Activated CD4-positive, alpha-beta T cell treated with anti-CD3 and anti-CD28 coated beads, Interleukin-2, amount 50 U/mL, for 24 hours (primary cell): Measurements from ENCODE around the gene STX1B.
"Not testable (repeated sequence)": the region's sequence is repeated elsewhere in the genome, so short reads cannot be mapped to it uniquely, and the experiment has no call there.

ENCODE experiments used
- DNase-seq, 2 donors: peaks; one replicate each; pipeline ENCODE4 v3.0.0-alpha.2; 2020; ENCODE audit warnings: low read depth in 1 of 2, low spot score in 1 of 2

STX1B gene

GRCh38 chr16:31016018-31016417 is 5.6 kb upstream of the STX1B start:
- DNase-seq, result no peak

GRCh38 chr16:31013292-31013691 is 2.9 kb upstream of the STX1B start:
- DNase-seq, result not testable (repeated sequence)

GRCh38 chr16:31011815-31012214 is 1.4 kb upstream of the STX1B start:
- not testable (repeated sequence) for DNase-seq

GRCh38 chr16:31009894-31010584 is 399 bp downstream of the STX1B start:
- DNase-seq, result no peak

GRCh38 chr16:31009120-31009519 is 1.3 kb downstream of the STX1B start:
- DNase-seq, result no peak

GRCh38 chr16:31008551-31008950 is 1.9 kb downstream of the STX1B start:
- DNase-seq, result no peak

GRCh38 chr16:31008149-31008548 is 2.3 kb downstream of the STX1B start:
- DNase-seq, result no peak

- DNase-seq, result no peak
Measured at GRCh38 chr16:31007684-31008083, 2.8 kb downstream of the STX1B start.

- DNase-seq, result no peak
Measured at GRCh38 chr16:31006589-31006988, 3.8 kb downstream of the STX1B start.

- DNase-seq, result no peak
Measured at GRCh38 chr16:31006086-31006385, 4.4 kb downstream of the STX1B start.

GRCh38 chr16:31005350-31006085 is 4.9 kb downstream of the STX1B start:
- DNase-seq, result no peak

- no peak for DNase-seq
Measured at GRCh38 chr16:31004658-31005057, 5.8 kb downstream of the STX1B start.

GRCh38 chr16:31003744-31004143 is 6.7 kb downstream of the STX1B start:
- no peak for DNase-seq

GRCh38 chr16:31002862-31003341 is 7.5 kb downstream of the STX1B start:
- DNase-seq, result no peak

- no peak for DNase-seq
Measured at GRCh38 chr16:31002250-31002700, 8.2 kb downstream of the STX1B start.

GRCh38 chr16:31001507-31002249 is 8.8 kb downstream of the STX1B start:
- DNase-seq, result no peak

GRCh38 chr16:31000671-31001382 is 9.6 kb downstream of the STX1B start:
- no peak for DNase-seq

GRCh38 chr16:30998852-30999761 is 11.3 kb downstream of the STX1B start:
- DNase-seq, result no peak

GRCh38 chr16:30997725-30998711 is 12.4 kb downstream of the STX1B start:
- no peak for DNase-seq
